Measurements from ENCODE around the gene HLA-DRB5.
"Not testable (repeated sequence)": the region's sequence is repeated elsewhere in the genome, so short reads cannot be mapped to it uniquely, and the experiment has no call there.

Gene HLA-DRB5

DNA sequence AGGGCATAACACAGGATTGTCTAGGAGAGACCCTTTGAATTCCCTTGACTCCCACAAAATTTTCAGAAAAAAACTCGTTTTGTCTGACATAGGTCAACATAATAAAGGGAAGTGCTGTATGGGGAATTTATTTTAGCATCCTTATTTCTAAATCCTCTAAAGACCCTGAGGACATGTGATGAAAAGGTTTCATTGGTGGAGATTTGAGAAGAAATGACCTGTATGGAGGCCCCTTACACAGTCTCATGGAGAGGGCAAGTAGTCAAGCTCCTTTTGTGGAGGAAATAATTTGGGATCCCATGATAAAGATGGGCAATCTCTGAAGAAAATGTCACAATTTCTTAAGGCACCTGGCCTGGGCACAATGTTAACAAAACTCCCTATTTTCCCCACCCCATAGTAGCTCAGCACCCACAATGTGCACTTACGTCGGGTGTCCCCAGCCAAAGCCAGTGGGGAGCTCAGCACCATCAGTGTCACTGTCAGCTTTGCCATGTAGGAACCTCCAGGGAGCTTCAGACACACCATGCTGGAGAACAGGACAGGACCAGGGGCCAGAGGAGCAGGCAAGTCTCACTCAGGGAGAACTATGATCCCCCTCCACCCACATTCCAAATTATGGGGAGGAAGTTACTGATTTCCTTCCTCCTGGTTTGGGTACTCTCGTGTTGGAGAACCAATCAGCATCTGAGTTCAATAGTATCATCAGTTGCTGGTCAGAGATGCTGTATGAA is at the start of gene HLA-DRB5:
Gene HLA-DRB5, minus strand, starts transcription at position 591 of the 734 bp plus-strand sequence. Its CDS starts 63 bp downstream, at position 528.
- no peak for DNase-seq

DNA sequence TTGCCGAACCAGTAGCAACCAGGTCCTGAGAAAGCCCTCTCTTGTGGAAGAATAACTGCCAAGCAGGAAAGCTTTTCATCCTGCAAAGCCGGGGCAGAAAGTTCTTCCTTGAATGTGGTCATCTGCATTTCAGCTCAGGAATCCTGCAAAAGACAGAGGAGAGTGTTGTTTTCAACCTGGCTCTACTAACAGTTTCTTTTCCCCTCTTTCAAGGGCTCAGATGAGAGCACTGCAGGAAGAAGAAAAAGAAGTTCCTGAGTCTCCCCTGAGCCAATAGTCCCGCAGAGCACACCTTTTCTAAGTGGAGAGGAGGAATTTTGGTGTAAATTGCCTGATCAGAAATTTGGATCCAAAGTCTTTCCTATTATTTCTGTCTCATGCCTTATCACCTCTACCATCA is 48.9 kb upstream of the HLA-DRB5 start:
- no peak for DNase-seq

DNA sequence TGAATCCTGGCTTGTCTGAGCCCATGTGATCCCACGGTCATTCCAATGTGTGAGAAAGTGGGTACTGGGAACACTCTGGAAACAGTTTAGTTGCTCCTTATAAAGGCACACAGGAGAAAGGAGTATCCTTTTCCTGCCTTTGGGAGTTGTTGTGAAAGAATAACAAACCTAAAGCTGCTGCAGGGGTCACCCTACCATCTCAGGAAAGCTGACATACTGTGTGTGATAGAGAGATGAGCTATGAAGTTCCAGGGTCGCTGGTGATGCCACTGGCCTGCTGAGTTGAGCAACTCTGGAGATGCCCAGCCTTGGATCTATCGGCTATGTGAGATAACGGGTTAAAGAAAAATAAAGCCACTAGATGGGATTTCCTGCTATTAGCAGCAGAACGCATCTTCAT is 47.4 kb upstream of the HLA-DRB5 start:
- DNase-seq = not testable (repeated sequence)

- no peak for DNase-seq
Measured at GRCh38 chr6:32576250-32576649, 46.2 kb upstream of the HLA-DRB5 start.

DNA sequence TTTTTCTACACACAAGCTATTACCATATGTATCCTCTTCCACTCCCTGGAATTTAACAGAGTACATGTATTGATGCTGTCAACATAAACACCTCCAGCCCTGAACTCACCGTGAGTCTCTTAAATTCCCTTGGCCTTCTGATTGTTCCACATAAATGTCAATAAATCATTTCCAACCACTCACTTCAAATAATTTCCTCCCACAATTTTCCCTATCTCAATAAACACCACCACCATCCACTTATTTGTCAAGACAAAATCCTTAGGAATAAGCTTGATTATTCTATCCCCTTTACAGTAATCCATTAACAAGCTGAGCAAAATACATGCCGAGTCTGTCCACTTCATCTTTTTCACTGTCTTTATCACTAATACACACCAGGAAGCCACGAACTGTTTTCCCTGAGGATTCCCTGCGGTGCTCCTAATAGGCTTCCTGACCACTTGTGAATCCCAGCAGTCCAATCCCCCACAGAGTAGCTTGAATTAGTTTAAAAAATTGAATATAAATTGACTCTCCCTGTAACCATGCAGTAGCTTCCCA is 40.3 kb upstream of the HLA-DRB5 start:
- DNase-seq = no peak

DNA sequence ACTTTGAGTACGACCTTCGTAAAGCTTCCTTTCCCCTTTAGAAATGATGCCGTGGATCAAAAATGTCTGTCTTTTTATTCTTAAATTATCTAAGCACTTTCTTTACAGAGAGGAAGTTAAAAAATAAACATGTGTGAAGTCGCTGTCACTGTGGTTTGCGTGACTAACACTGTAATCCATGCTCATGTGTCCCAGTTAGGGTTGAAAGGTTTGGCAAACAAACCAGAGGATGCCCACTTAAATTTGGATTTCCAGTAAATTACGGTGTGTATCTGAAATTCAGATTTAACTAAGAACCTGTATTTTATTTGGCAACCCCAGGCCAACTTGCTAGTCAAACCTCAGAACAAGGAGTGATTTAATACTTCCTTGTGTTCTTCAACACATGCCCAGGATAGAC is 38.5 kb upstream of the HLA-DRB5 start:
- no peak for DNase-seq

DNA sequence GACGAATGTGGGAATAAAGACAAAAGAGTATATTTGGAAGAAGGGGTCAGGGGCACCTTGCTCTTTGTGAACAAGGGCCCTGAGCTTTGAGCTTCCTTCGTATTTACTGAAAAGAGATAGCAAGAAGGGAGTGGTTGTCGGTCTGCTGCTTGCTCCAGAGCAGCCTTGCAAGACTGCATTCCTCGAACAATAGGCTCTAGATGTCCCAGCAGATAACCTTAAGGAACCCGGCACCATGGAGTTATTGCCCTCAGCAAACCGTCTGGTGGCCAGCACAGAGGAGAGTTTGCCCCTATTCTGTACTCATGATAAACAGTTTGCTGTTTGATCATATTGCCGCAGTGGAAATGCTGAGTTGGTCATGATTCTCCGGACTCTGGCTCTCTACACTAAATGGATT is 36.9 kb upstream of the HLA-DRB5 start:
- no peak for DNase-seq

DNA sequence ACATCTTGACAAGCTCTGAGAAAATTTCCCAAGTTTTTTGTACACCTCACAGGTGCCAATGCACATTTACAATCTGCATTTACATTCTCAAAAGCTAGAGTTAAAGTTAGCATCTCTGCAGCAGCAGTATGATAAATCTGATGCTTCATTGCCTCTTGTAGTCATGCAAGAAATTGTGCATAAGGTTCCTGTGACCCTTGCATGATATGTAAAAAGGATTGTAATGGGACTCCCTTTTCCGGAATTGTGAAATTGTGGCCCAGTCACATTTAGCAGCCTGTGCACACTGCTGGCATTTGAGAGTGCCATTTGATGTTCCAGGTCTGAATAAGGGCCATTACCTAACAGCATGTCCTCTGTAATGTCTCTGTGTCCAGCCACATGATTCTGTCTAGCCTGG is 35.4 kb upstream of the HLA-DRB5 start:
- DNase-seq = no peak

GRCh38 chr6:32562940-32563339 is 32.9 kb upstream of the HLA-DRB5 start:
- no peak for DNase-seq

DNA sequence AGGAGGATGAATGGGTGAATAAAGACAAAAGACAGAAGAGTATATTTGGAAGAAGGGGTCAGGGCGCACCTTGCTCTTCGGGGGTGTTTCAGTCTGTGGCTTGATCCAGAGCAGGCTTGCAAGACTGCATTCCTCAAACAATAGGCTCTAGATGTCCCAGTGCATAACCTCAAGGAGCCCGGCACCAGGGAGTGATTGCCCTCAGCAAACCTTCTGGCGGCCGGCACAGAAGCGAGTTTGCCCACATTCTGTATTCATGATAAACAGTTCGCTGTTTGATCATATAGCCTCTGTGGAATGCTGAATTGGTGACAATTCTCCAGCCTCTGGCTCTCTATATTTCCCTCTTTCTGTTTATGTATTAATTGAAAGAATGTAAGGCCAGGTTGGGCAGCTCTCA is 29.7 kb upstream of the HLA-DRB5 start:
- DNase-seq = no peak

- no peak for DNase-seq
Measured at GRCh38 chr6:32558426-32559057, 28.5 kb upstream of the HLA-DRB5 start.

DNA sequence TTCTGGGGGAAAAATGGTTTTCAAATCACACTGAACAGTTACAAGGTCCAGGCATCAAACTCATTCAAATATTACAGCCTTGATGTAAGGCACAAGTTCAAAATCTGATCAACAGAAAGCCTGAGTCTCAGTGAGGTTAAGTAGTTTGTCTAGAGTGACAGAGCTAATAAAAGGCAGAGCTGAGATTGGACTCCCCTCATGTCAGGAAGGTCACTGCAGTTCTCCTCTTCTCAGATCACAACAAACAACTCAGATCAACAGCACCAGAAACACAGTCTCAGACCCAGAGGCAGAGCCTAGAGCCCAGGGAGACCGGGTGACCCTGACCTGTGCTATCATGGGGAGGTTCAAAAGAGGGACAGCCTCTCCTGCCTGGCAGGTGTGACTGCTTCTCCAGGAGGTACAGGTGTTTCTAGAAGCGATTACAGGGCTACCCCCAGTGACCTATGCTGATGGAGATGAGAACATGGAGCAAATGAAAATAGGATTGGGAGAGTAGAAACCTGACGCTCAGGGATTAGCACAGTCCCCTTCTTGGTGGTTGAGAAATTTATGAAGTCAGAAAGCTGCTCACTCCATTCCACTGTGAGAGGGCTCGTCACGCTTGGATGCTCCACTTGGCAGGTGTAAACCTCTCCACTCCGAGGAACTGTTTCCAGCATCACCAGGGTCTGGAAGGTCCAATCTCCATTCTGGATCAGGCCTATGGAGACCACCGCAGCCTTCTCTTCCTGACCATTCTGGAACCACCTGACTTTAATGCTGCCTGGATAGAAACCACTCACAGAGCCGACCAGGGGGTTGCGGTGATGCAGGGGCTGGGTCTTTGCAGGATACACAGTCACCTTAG is 24.3 kb upstream of the HLA-DRB5 start:
- no peak for DNase-seq

- no peak for DNase-seq
Measured at GRCh38 chr6:32553037-32553742, 23.1 kb upstream of the HLA-DRB5 start.

GRCh38 chr6:32551410-32551809 is 21.3 kb upstream of the HLA-DRB5 start:
- DNase-seq = no peak

DNA sequence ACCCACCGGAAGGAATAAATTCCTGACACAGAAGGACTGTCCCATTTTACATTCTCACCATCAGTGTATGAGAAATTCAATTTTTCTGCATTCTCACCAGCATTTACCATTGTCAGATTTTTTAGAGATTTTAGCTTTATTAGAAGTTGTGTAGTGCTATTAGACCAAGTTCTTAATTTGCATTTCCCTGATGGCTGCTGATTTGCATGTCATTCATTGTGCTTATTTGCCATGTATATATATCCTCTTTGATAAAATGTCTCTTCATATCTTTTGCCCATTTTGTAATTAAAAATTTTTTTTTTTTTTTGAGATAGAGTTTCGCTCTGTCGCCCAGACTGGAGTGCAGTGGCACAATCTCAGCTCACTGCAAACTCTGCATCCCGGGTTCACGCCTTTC is 9.8 kb upstream of the HLA-DRB5 start:
- no peak for DNase-seq

DNA sequence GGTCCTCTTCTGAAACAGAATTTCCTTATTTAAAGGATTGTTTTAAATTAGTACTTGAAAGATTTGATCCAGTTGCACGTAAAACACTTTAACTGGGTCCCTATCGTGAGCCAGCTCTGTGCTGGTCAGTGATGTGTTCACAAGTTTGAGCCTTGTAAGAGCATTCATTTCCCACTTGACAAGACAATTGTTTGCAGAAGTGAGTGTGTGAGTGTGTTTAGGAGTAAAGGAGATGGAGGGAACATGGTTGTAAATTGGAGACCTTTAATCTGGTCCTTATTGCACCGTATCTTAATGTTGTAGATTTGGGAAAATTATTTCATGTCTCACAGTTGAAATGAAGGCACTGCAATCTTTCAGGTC is 325 bp upstream of the HLA-DRB5 start:
- not testable (repeated sequence) for DNase-seq

DNA sequence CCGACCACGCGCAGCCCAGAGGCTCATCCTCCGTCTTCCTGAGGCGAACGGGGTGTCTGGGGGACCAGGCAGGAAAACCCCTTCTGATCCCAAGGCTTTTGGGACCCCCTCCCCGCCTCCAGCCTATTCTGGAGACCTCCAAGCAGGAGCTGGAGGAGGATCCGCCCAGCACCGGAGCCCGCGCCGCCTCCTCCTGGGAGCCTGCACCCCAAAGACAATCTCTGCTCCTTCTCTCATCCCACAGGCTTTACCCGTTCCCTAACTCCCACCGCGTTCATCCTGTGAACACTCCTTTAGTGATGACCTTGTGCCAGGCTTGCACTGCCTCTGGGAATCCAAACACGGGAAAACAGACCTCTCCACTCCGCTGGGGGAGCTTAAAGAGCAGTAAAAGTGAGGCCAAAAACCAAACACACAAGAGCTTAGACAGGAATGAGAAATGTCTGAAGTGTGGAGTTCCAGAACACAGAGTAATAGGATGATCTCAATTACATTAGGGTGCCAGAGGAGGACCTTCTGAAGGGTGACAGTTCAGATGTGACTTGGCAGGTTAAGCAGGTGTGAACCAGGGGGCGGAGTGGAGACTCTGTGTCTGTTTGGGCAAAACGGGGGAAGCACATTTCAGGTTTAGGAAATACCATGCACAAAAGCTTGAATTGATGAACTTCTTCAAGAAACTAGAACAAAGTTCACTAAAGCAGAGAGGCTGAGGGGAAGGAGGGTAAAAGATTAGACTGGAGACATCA is 7.6 kb downstream of the HLA-DRB5 start:
- no peak for DNase-seq

GRCh38 chr6:32519910-32520258 is 10.2 kb downstream of the HLA-DRB5 start:
- DNase-seq = no peak

DNA sequence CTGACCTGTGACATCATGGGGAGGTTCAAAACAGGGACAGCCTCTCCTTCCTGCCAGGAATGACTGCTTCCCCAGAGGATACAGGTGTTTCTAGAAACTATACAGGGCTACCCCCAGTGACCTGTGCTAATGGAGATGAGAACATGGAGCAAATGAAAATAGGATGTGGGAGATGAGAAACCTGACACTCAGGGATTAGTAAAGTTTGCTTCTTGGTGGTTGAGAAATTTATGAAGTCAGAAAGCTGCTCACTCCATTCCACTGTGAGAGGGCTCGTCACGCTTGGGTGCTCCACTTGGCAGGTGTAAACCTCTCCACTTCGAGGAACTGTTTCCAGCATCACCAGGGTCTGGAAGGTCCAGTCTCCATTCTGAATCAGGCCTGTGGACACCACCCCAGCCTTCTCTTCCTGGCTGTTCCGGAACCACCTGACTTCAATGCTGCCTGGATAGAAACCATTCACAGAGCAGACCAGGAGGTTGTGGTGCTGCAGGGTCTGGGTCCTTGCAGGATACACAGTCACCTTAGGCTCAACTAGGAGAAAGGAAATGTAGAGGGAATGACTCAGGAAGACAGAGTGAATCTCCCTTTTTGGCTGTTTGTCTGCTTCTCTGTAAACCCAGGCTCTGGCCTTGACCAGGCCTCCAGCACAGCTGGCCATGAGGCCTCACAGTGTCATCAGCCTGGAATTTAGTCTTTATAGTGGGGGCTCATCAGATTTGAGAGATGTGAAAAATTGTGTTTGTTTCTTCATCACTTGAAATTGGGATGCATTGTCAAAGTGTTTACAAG is 10.8 kb downstream of the HLA-DRB5 start:
- no peak for DNase-seq

DNA sequence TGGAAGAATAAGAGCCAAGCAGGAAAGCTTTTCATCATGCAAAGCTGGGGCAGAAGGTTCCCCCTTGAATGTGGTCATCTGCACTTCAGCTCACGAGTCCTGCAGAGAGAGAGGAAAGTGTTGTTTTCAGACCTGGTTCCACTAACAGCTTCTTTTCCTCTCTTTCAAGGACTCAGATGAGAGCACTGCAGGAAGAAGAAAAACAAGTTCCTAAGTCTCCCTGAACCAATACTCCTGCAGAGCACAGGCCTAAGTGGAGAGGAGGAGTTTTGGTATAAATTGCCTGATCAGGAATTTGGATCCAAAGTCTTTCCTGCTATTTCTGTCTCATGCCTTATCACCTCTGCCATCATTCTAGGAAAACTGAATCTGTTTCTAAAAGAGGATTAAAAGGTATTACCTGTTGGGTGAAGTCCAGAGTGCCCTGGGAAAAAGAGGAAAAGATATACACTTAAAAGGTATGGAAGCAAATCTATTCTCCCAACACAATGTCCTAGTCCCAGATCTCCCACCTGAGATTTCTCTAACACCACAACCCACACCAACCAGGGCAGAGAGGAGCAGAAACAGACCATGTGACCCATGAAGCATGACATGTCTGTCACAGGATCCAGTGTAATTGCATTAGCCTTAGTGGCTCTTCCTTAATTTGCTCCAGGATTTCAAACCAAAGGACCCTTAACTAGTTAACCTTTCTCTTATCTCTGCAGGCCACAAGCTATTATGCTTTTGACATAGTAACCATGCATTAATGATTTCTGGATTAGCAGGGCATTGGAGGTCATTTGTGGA is 12.2 kb downstream of the HLA-DRB5 start:
- DNase-seq = no peak

DNA sequence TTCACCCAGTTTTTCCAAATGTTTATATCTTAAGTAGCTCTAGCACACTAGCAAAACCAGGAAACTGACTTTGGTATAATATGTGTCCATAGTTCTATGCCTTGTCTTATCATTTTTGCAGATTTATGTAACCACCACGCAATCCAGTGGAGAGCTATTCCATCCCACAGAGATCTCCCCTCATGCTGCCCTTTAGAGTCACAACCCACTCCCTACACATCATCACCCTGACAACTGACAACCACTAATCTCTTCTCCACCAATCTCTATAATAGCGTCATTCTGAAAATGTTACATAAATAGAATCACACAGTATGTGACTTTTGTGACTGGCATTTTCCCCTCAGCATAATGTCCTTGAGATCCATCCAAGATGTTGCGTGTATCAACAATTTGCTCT is 29.1 kb downstream of the HLA-DRB5 start:
- DNase-seq = no peak

Measured in cortex of kidney (tissue), 1 donor.